Measurements from ENCODE around the gene CASP4. TPM values are rescaled to one million over a fixed set of nuclear protein-coding genes. Genes with fewer than 3 reads are reported as not detected.

Gene CASP4
- total RNA-seq, 3 donors from 2014 or later (not counting 1 experiment from before 2014, with no cell fraction given), result 132 to 156 (median 149) TPM

DNA sequence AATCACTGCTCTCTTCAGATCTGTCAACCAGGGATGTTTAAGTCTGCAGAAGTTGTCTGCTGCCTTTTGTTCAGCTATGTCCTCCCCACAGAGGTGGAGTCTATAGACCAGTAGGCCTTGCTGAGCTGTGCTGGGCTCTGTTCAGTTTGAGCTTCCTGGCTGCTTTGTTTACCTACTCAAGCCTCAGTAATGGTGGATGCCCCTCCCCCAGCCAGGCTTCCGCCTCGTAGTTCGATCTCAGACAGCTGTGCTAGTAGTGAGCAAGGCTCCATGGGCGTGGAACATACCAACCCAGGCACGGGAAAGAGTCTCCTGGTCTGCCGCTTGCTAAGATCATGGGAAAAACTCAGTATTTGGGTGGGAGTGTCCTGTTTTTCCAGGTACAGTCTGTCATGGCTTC lies 42.5 kb downstream of the CASP4 start:
- Histone ChIP-seq H3K27me3 (ENCODE audit: control insufficient read depth, insufficient read depth, low read length) (no peaks in the 10 kb centered on the region), H3K4me3 (ENCODE audit: low read length) (no peak overlapping the region), H3K27ac (ENCODE audit: low read length) (no peak overlapping the region), H3K9me3 (ENCODE audit: control insufficient read depth, insufficient read depth, low read length) (no peaks in the 10 kb centered on the region), H3K36me3 (ENCODE audit: control insufficient read depth, insufficient read depth, low read length) (no peaks in the 10 kb centered on the region), H3K4me1 (ENCODE audit: control insufficient read depth, insufficient read depth, low read length) (no peaks in the 10 kb centered on the region)
- Mint-ChIP-seq H3K9me3 (peaks cover 10 to 18% of the 10 kb centered on the region in 2 donors), H3K4me1 (no peaks in the 10 kb centered on the region), H3K36me3 (peaks cover 29% of the 10 kb centered on the region), H3K4me3 (no peak overlapping the region), H3K27me3 (ENCODE audit: low read depth in 2 of 2) (no peaks in the 10 kb centered on the region), H3K27ac (no peak overlapping the region)
- DNase-seq (no peak), ATAC-seq (no peak)
- TF ChIP-seq, protein P1, sequence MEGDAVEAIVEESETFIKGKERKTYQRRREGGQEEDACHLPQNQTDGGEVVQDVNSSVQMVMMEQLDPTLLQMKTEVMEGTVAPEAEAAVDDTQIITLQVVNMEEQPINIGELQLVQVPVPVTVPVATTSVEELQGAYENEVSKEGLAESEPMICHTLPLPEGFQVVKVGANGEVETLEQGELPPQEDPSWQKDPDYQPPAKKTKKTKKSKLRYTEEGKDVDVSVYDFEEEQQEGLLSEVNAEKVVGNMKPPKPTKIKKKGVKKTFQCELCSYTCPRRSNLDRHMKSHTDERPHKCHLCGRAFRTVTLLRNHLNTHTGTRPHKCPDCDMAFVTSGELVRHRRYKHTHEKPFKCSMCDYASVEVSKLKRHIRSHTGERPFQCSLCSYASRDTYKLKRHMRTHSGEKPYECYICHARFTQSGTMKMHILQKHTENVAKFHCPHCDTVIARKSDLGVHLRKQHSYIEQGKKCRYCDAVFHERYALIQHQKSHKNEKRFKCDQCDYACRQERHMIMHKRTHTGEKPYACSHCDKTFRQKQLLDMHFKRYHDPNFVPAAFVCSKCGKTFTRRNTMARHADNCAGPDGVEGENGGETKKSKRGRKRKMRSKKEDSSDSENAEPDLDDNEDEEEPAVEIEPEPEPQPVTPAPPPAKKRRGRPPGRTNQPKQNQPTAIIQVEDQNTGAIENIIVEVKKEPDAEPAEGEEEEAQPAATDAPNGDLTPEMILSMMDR (IDR thresholded peaks at IDR 0.05), result no peak
- intact Hi-C loops (cut with micrococcal nuclease), result no loop called here
- WGBS (ENCODE audit: insufficient coverage), result 94% methylated on average over 6 of the region's 6 CpGs

DNA sequence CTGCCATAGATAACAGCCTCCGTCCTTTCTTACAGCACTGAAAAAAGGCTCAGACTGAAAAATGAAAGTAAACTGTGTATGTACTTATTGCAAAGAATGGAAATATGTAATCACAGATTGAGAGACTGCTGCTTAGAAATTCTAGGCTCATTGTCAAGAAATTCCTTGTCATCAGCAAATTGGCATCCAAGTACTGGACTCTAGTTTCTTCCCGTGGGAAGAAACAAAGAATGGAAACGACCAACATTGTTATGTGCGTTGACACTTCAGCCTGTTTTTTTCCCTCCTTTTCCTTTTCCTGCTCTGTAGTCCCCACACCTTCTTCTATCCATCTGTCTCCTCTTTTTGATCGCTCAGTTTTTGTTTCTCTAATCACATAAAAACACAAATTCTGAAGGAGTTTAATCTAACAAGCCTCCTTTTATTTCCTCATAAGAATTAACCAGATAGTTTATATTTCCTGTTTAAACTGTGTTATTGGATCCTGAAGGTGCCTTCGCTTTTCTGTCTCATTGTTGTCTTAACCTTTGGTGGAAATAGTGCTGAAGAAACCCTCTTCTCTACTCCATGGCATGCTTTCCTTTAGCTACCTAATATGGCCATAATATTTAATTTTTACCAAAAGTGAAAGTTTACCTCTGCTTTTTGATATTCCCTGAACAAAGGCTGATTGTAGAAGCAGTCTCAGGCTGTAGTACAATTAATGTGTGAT lies 50.1 kb downstream of the CASP4 start:
- H3K36me3 ChIP-seq (ENCODE audit: control insufficient read depth, insufficient read depth, low read length), result no peaks in the 10 kb centered on the region
- H3K27ac Mint-ChIP-seq, result peak overlapping the region; percentile 83 to 84
- no peaks in the 10 kb centered on the region for H3K36me3 Mint-ChIP-seq
- H3K4me3 Mint-ChIP-seq, result peak overlapping the region; percentile 97
- peak overlapping the region; percentile 47 for H3K4me3 ChIP-seq (ENCODE audit: low read length)
- TF ChIP-seq, protein P1 (IDR thresholded peaks at IDR 0.05), result no peak
- intact Hi-C loops (cut with micrococcal nuclease), result loop anchor here (2.0 to 5.0 kb wide), 2 partner anchors 15 to 211 kb away; no protein-coding TSS in a partner anchor
- WGBS (ENCODE audit: insufficient coverage), result 15% methylated on average over 6 of the region's 6 CpGs
- H3K27me3 ChIP-seq (ENCODE audit: control insufficient read depth, insufficient read depth, low read length), result no peaks in the 10 kb centered on the region
- peak overlapping the region; percentile 72 for H3K27ac ChIP-seq (ENCODE audit: low read length)
- no peaks in the 10 kb centered on the region for H3K27me3 Mint-ChIP-seq (ENCODE audit: low read depth in 2 of 2)
- DNase-seq (peak in 1 of 2 donors; percentile 59), ATAC-seq (peak; percentile 81 to 88 (median 85))
- peaks cover 0 to 4% of the 10 kb centered on the region in 2 donors for H3K9me3 Mint-ChIP-seq
- no peaks in the 10 kb centered on the region for H3K9me3 ChIP-seq (ENCODE audit: control insufficient read depth, insufficient read depth, low read length)
- H3K4me1 Mint-ChIP-seq, result peaks cover 44% of the 10 kb centered on the region in 2 donors
- H3K4me1 ChIP-seq (ENCODE audit: control insufficient read depth, insufficient read depth, low read length), result peaks cover 5% of the 10 kb centered on the region

DNA sequence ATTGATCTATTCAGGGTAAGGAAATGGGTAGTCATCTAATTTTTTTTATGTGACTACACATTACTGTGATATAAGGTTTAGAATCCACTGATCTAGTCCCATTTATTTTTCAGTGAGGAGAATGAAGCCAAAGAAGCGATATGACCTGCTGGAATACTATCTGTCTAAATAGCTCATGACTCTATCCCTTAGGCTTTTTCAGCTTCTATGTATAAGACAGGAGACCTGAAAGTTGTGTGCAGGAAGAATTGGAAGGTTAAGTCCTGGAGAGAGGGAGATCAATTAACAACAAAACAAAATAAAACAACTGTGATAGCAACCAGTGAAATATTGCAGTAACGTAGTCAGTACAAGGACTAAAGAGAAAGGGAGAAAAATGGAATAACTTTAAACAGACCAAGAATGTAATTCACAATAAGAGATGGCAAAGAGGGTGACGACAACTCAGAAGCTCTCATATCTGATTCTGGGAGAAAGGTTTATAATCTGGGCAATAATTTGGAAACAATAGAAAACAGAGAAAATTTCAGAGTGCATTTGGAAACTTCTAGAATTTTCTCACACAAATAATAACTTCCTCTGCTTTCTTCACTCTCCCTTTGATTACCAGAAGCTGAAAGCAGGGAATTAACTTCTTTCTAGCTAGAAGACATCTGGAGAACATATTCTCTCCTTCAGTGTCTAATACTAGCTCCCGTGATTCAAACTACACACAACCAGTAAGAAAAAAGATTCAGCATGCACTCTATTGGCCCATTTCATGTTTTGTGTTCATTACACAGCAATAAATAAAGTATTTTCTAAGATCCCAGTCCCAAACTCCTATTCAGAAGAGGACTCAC lies 50.9 kb downstream of the CASP4 start:
- peaks cover 44% of the 10 kb centered on the region in 2 donors for H3K4me1 Mint-ChIP-seq
- H3K9me3 Mint-ChIP-seq, result no peaks in the 10 kb centered on the region
- H3K9me3 ChIP-seq (ENCODE audit: control insufficient read depth, insufficient read depth, low read length), result no peaks in the 10 kb centered on the region
- intact Hi-C loops (cut with micrococcal nuclease), result loop anchor here (2.0 to 5.0 kb wide), 2 partner anchors 15 to 210 kb away; no protein-coding TSS in a partner anchor
- DNase-seq (peak in 1 of 2 donors; percentile 14), ATAC-seq (peak; percentile 43 to 60 (median 50))
- no peaks in the 10 kb centered on the region for H3K27me3 ChIP-seq (ENCODE audit: control insufficient read depth, insufficient read depth, low read length)
- no peaks in the 10 kb centered on the region for H3K27me3 Mint-ChIP-seq (ENCODE audit: low read depth in 2 of 2)
- no peaks in the 10 kb centered on the region for H3K36me3 ChIP-seq (ENCODE audit: control insufficient read depth, insufficient read depth, low read length)
- H3K36me3 Mint-ChIP-seq, result no peaks in the 10 kb centered on the region
- H3K4me3 Mint-ChIP-seq, result peak overlapping the region; percentile 97
- peak overlapping the region; percentile 83 to 84 for H3K27ac Mint-ChIP-seq
- H3K27ac ChIP-seq (ENCODE audit: low read length), result peak overlapping the region; percentile 72
- peaks cover 5% of the 10 kb centered on the region for H3K4me1 ChIP-seq (ENCODE audit: control insufficient read depth, insufficient read depth, low read length)
- TF ChIP-seq, protein P1 (IDR thresholded peaks at IDR 0.05), result no peak
- peak overlapping the region; percentile 47 for H3K4me3 ChIP-seq (ENCODE audit: low read length)
- 7% methylated on average over 1 of the region's 4 CpGs for WGBS (ENCODE audit: insufficient coverage)

All from natural killer cell (primary cell).